GM18507 (cell line): ENCODE data around the gene TGIF2.

ENCODE experiments used
- DNase-seq: peaks from one replicate; pipeline ENCODE4 v3.0.0; 2011; ENCODE audit warnings: low read depth; ENCODE audit not compliant: insufficient read length; ENCODE audit errors: extremely low spot score
- FAIRE-seq: peaks from 2 replicates; lab custom pipeline; 2011; peaks lifted over from hg19 to GRCh38; lab: Jason Lieb, UNC

The TGIF2 gene

GRCh38 chr20:36642136-36642535 is 68.7 kb downstream of the TGIF2 start:
- DNase-seq (no peak), FAIRE-seq (no peak)
